HG02981 (cell line): Measurements from ENCODE around the gene FMOD.
"Not testable (repeated sequence)": the region's sequence is repeated elsewhere in the genome, so short reads cannot be mapped to it uniquely, and the experiment has no call there.

Source experiments
- ATAC-seq: cut with Tn5 transposase; IDR thresholded peaks from one replicate; pipeline ENCODE4 v1.9.1; 2021; ENCODE audit warnings: mild to moderate bottlenecking, moderate library complexity; ENCODE audit not compliant: unreplicated experiment

FMOD gene

GRCh38 chr1:203307641-203308126 lies 43.2 kb downstream of the FMOD start:
- ATAC-seq, result no peak

- no peak for ATAC-seq
Measured at GRCh38 chr1:203306965-203307541, 43.9 kb downstream of the FMOD start.

- no peak for ATAC-seq
Measured at GRCh38 chr1:203306089-203306964, 44.6 kb downstream of the FMOD start.

GRCh38 chr1:203305809-203306088 lies 45.2 kb downstream of the FMOD start:
- ATAC-seq, result peak; percentile 8

GRCh38 chr1:203304919-203305808 lies 45.8 kb downstream of the FMOD start, which contains the start of gene BTG2:
BTG2 (plus strand) TSS chr1:203305519; CDS start chr1:203305607, 88 bp downstream.
- ATAC-seq, result peak; percentile 70

GRCh38 chr1:203304391-203304918 lies 46.5 kb downstream of the FMOD start:
- ATAC-seq, result no peak

GRCh38 chr1:203302894-203303293 lies 48.0 kb downstream of the FMOD start:
- ATAC-seq, result no peak

- no peak for ATAC-seq
Measured at GRCh38 chr1:203302456-203302855, 48.5 kb downstream of the FMOD start.

- ATAC-seq, result no peak
Measured at GRCh38 chr1:203301331-203301668, 49.6 kb downstream of the FMOD start.

GRCh38 chr1:203300441-203301330 lies 50.2 kb downstream of the FMOD start:
- ATAC-seq, result no peak

GRCh38 chr1:203299719-203300429 lies 51.0 kb downstream of the FMOD start:
- not testable (repeated sequence) for ATAC-seq

GRCh38 chr1:203299169-203299568 lies 51.8 kb downstream of the FMOD start:
- no peak for ATAC-seq

- no peak for ATAC-seq
Measured at GRCh38 chr1:203296460-203297073, 54.4 kb downstream of the FMOD start.

- no peak for ATAC-seq
Measured at GRCh38 chr1:203295796-203296195, 55.1 kb downstream of the FMOD start.

- ATAC-seq, result no peak
Measured at GRCh38 chr1:203291201-203292096, 59.5 kb downstream of the FMOD start.
